ENCODE results near the gene MUC15.

The MUC15 gene

DNA sequence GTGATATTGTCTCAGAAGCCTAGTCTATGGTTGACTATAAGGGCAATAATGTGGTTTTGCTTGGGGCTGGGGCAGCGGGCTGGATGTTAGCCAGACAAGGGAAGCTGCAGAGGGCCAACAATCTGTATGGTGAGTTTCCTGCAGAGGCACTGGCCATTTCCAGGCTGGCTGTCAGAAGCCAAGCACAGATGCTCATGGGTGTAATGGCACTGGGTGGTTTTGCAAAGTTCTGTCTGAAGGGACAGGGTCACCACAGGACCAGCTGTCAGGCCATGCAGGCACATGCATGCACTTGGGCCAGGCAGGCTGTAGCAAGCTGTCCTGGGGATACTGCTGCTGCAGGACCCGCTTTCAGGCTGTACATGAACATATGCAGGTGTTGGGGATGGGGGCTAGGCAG is 41.7 kb upstream of the MUC15 start:
- Histone ChIP-seq H2BK120ac (ENCODE audit: low read depth, low read length) (no peak overlapping the region), H3K27me3 (ENCODE audit: control insufficient read depth in 3 of 3, insufficient read depth in 3 of 3, low read depth in 1 of 3, low read length in 3 of 3) (no peaks in the 10 kb centered on the region), H3K23ac (ENCODE audit: low read depth, low read length, poor library complexity) (no peak overlapping the region), H2BK12ac (ENCODE audit: low read length) (no peak overlapping the region), H2AFZ (ENCODE audit: low read length) (no peak overlapping the region), H2BK5ac (ENCODE audit: low read length) (no peak overlapping the region), H3K79me1 (ENCODE audit: low read depth, low read length) (no peaks in the 10 kb centered on the region), H3K36me3 (replicated peaks in 1 of 2; ENCODE audit: control insufficient read depth in 2 of 2, insufficient read depth in 2 of 2, low read length in 2 of 2) (no peaks in the 10 kb centered on the region), H3K27ac (replicated peaks; ENCODE audit: low read length) (no peak overlapping the region), H3K4me1 (ENCODE audit: control insufficient read depth in 2 of 2, insufficient read depth in 1 of 2, low read depth in 1 of 2, low read length in 2 of 2) (peaks cover under 1 to 3% of the 10 kb centered on the region in 2 donors), H3K9me3 (replicated peaks in 1 of 2; ENCODE audit: control insufficient read depth in 2 of 2, insufficient read depth in 1 of 2, low read depth in 1 of 2, low read length in 2 of 2) (no peaks in the 10 kb centered on the region), H3K4me3 (ENCODE audit: low read length in 2 of 2) (no peak overlapping the region), H4K8ac (ENCODE audit: low read depth, low read length) (no peak overlapping the region), H2AK5ac (ENCODE audit: low read depth, low read length) (no peak overlapping the region), H2BK15ac (ENCODE audit: low read length) (no peak overlapping the region), H3K9ac (ENCODE audit: low read depth, low read length, poor library complexity) (no peak overlapping the region), H4K91ac (ENCODE audit: low read depth, low read length, poor library complexity) (no peak overlapping the region), H3K4me2 (ENCODE audit: insufficient read depth, low read length, poor library complexity, severe bottlenecking) (no peak overlapping the region), H3K14ac (ENCODE audit: low read length) (no peak overlapping the region), H3K18ac (ENCODE audit: low read length) (no peak overlapping the region), H3K4ac (ENCODE audit: low read length) (no peak overlapping the region)
- DNase-seq (ENCODE audit: low spot score), result no peak
- no CpG with 5 or more reads among the region's 2 CpGs for WGBS, 2 donors (ENCODE audit: extremely low coverage in 2 of 2, insufficient read length in 2 of 2, insufficient replicate concordance in 1 of 2)

DNA sequence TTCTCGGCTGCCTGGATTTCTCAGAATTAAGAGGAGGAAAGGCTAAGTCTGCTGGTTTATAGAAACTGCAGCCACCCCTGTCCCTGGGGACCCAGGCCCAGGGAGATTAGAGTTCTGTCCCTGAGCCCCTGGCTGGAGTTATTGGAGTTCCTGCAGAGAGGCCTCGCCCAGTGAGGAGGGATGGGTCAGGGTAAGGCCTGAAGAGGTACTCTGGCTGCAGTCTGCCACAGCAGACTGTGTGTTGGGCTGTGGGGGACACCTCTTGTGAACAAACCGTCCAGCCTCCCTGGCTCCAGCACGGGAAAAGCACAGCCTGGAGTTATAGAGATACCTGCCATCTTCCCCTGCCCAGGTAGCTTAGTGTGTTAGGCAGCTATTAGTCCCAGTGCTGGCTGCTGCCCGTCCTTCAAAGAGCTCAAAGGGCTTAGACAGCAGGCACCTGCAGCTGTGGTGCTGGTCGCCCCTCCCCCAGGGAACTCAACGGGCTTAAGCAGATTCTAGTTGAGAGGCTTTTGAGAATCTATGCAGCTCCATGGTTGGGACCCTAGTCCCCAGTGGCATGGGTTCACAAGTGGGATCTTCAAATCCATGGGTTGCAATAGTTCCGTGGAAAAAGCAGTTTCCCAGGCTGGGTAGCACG is 36.6 kb upstream of the MUC15 start:
- Histone ChIP-seq H2BK5ac (ENCODE audit: low read length) (no peak overlapping the region), H2BK15ac (ENCODE audit: low read length) (no peak overlapping the region), H3K27ac (replicated peaks; ENCODE audit: low read length) (no peak overlapping the region), H3K79me1 (ENCODE audit: low read depth, low read length) (no peaks in the 10 kb centered on the region), H3K18ac (ENCODE audit: low read length) (peak overlapping the region; percentile 51), H3K9me3 (replicated peaks in 1 of 2; ENCODE audit: control insufficient read depth in 2 of 2, insufficient read depth in 1 of 2, low read depth in 1 of 2, low read length in 2 of 2) (no peaks in the 10 kb centered on the region), H3K4me2 (ENCODE audit: insufficient read depth, low read length, poor library complexity, severe bottlenecking) (no peak overlapping the region), H2AFZ (ENCODE audit: low read length) (peak overlapping the region; percentile 11), H3K14ac (ENCODE audit: low read length) (no peak overlapping the region), H4K8ac (ENCODE audit: low read depth, low read length) (no peak overlapping the region), H3K4me1 (ENCODE audit: control insufficient read depth in 2 of 2, insufficient read depth in 1 of 2, low read depth in 1 of 2, low read length in 2 of 2) (peaks cover 0 to 2% of the 10 kb centered on the region in 2 donors), H3K27me3 (ENCODE audit: control insufficient read depth in 3 of 3, insufficient read depth in 3 of 3, low read depth in 1 of 3, low read length in 3 of 3) (no peaks in the 10 kb centered on the region), H2BK12ac (ENCODE audit: low read length) (no peak overlapping the region), H4K91ac (ENCODE audit: low read depth, low read length, poor library complexity) (no peak overlapping the region), H3K36me3 (replicated peaks in 1 of 2; ENCODE audit: control insufficient read depth in 2 of 2, insufficient read depth in 2 of 2, low read length in 2 of 2) (no peaks in the 10 kb centered on the region), H2BK120ac (ENCODE audit: low read depth, low read length) (no peak overlapping the region), H2AK5ac (ENCODE audit: low read depth, low read length) (no peak overlapping the region), H3K23ac (ENCODE audit: low read depth, low read length, poor library complexity) (no peak overlapping the region), H3K9ac (ENCODE audit: low read depth, low read length, poor library complexity) (no peak overlapping the region), H3K4me3 (ENCODE audit: low read length in 2 of 2) (no peak overlapping the region), H3K4ac (ENCODE audit: low read length) (no peak overlapping the region)
- no peak for DNase-seq (ENCODE audit: low spot score)
- WGBS, 2 donors (ENCODE audit: extremely low coverage in 2 of 2, insufficient read length in 2 of 2, insufficient replicate concordance in 1 of 2), result no CpG with 5 or more reads among the region's 9 CpGs

DNA sequence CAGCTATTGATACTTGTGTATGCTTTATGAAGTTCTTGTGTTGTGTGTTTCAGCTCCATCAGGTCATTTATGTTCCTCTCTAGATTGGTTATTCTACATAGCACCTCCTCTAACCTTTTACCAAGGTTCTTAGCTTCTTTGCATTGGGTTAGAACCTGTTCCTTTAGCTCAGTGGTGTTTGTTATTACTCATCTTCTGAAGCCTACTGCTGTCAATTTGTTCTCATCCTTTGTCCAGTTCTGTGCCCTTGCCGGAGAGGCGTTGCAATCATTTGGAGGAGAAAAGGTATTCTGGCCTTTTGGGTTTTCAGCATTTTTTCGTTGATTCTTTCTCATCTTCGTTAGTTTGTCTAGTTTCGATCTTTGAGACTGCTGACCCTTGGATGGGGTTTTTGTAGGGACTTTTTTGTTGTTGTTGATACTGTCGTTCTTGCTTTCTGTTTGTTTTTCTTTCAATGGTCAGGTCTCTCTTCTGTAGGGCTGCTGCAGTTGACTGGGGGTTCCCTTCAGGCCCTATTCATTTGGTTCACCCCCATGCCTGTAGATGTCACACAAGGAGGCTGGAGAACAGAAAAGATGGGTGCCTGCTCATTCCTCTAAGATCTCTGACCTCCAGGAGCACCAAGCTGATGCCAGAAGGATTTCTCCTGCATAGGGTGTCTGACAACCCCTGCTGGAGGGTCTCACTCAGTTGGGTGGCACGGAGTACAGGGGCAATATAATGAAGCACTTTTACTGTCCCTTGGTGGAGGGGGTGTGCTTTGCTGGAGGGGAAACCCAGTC is 35.9 kb upstream of the MUC15 start:
- H3K23ac ChIP-seq (ENCODE audit: low read depth, low read length, poor library complexity), result no peak overlapping the region
- H3K4me2 ChIP-seq (ENCODE audit: insufficient read depth, low read length, poor library complexity, severe bottlenecking), result no peak overlapping the region
- no peaks in the 10 kb centered on the region for H3K36me3 ChIP-seq (replicated peaks in 1 of 2; ENCODE audit: control insufficient read depth in 2 of 2, insufficient read depth in 2 of 2, low read length in 2 of 2)
- peak overlapping the region; percentile 11 for H2AFZ ChIP-seq (ENCODE audit: low read length)
- H3K27me3 ChIP-seq (ENCODE audit: control insufficient read depth in 3 of 3, insufficient read depth in 3 of 3, low read depth in 1 of 3, low read length in 3 of 3), result no peaks in the 10 kb centered on the region
- H2BK15ac ChIP-seq (ENCODE audit: low read length), result no peak overlapping the region
- H3K79me1 ChIP-seq (ENCODE audit: low read depth, low read length), result no peaks in the 10 kb centered on the region
- no peak overlapping the region for H4K91ac ChIP-seq (ENCODE audit: low read depth, low read length, poor library complexity)
- no peak overlapping the region for H2BK5ac ChIP-seq (ENCODE audit: low read length)
- H3K4ac ChIP-seq (ENCODE audit: low read length), result no peak overlapping the region
- H4K8ac ChIP-seq (ENCODE audit: low read depth, low read length), result no peak overlapping the region
- WGBS, 2 donors (ENCODE audit: extremely low coverage in 2 of 2, insufficient read length in 2 of 2, insufficient replicate concordance in 1 of 2), result no CpG with 5 or more reads among the region's 7 CpGs
- no peak overlapping the region for H3K14ac ChIP-seq (ENCODE audit: low read length)
- H3K4me3 ChIP-seq (ENCODE audit: low read length in 2 of 2), result no peak overlapping the region
- H3K18ac ChIP-seq (ENCODE audit: low read length), result no peak overlapping the region
- no peak overlapping the region for H2AK5ac ChIP-seq (ENCODE audit: low read depth, low read length)
- no peak overlapping the region for H2BK120ac ChIP-seq (ENCODE audit: low read depth, low read length)
- no peaks in the 10 kb centered on the region for H3K9me3 ChIP-seq (replicated peaks in 1 of 2; ENCODE audit: control insufficient read depth in 2 of 2, insufficient read depth in 1 of 2, low read depth in 1 of 2, low read length in 2 of 2)
- H3K4me1 ChIP-seq (ENCODE audit: control insufficient read depth in 2 of 2, insufficient read depth in 1 of 2, low read depth in 1 of 2, low read length in 2 of 2), result peaks cover 0 to 2% of the 10 kb centered on the region in 2 donors
- H3K27ac ChIP-seq (replicated peaks; ENCODE audit: low read length), result no peak overlapping the region
- H2BK12ac ChIP-seq (ENCODE audit: low read length), result no peak overlapping the region
- no peak for DNase-seq (ENCODE audit: low spot score)
- H3K9ac ChIP-seq (ENCODE audit: low read depth, low read length, poor library complexity), result no peak overlapping the region

DNA sequence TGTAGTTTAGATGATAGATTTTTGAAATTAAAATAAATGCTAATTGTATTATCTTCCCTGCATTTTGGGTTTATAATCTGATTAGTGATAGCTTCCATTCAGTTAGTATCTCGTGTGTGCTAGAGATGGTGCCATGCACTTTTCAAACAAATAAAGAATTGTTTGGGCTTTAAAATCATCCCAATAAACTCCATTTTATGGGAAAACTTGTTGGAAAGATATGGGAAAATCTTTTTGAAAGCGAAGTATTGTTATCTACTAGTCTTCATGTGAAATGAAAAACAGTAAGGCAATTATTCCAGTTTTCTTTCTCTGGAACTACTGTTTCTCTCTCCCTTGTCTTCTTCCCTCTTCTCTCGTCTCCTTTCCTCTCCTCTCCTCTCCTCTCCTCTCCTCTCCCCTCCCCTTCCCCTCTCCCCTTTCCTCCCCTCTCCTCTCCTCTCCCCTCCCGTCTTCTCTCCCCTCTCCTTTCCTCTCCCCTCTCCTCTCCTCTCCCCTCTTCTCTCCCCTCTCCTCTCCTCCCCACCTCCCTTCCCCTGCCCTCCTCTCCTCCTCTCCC is 27.9 kb upstream of the MUC15 start:
- no peak overlapping the region for H4K8ac ChIP-seq (ENCODE audit: low read depth, low read length)
- no peak overlapping the region for H2BK12ac ChIP-seq (ENCODE audit: low read length)
- H3K27ac ChIP-seq (replicated peaks; ENCODE audit: low read length), result no peak overlapping the region
- no peak overlapping the region for H3K9ac ChIP-seq (ENCODE audit: low read depth, low read length, poor library complexity)
- H3K4me1 ChIP-seq (ENCODE audit: control insufficient read depth in 2 of 2, insufficient read depth in 1 of 2, low read depth in 1 of 2, low read length in 2 of 2), result peaks cover 0 to 4% of the 10 kb centered on the region in 2 donors
- no peak overlapping the region for H3K4me2 ChIP-seq (ENCODE audit: insufficient read depth, low read length, poor library complexity, severe bottlenecking)
- no peaks in the 10 kb centered on the region for H3K36me3 ChIP-seq (replicated peaks in 1 of 2; ENCODE audit: control insufficient read depth in 2 of 2, insufficient read depth in 2 of 2, low read length in 2 of 2)
- H2BK15ac ChIP-seq (ENCODE audit: low read length), result no peak overlapping the region
- no CpG with 5 or more reads among the region's 4 CpGs for WGBS, 2 donors (ENCODE audit: extremely low coverage in 2 of 2, insufficient read length in 2 of 2, insufficient replicate concordance in 1 of 2)
- H3K9me3 ChIP-seq (replicated peaks in 1 of 2; ENCODE audit: control insufficient read depth in 2 of 2, insufficient read depth in 1 of 2, low read depth in 1 of 2, low read length in 2 of 2), result no peaks in the 10 kb centered on the region
- no peak overlapping the region for H2AFZ ChIP-seq (ENCODE audit: low read length)
- no peak overlapping the region for H3K14ac ChIP-seq (ENCODE audit: low read length)
- no peaks in the 10 kb centered on the region for H3K27me3 ChIP-seq (ENCODE audit: control insufficient read depth in 3 of 3, insufficient read depth in 3 of 3, low read depth in 1 of 3, low read length in 3 of 3)
- H2BK120ac ChIP-seq (ENCODE audit: low read depth, low read length), result no peak overlapping the region
- H3K23ac ChIP-seq (ENCODE audit: low read depth, low read length, poor library complexity), result no peak overlapping the region
- H2AK5ac ChIP-seq (ENCODE audit: low read depth, low read length), result no peak overlapping the region
- H3K4me3 ChIP-seq (ENCODE audit: low read length in 2 of 2), result no peak overlapping the region
- no peak overlapping the region for H3K4ac ChIP-seq (ENCODE audit: low read length)
- H4K91ac ChIP-seq (ENCODE audit: low read depth, low read length, poor library complexity), result no peak overlapping the region
- no peaks in the 10 kb centered on the region for H3K79me1 ChIP-seq (ENCODE audit: low read depth, low read length)
- no peak for DNase-seq (ENCODE audit: low spot score)
- no peak overlapping the region for H3K18ac ChIP-seq (ENCODE audit: low read length)
- no peak overlapping the region for H2BK5ac ChIP-seq (ENCODE audit: low read length)

All from neuronal stem cell (in vitro differentiated cells).